Measurements from ENCODE around the gene GABARAPL1.
"Not testable (repeated sequence)": the region's sequence is repeated elsewhere in the genome, so short reads cannot be mapped to it uniquely, and the experiment has no call there.

GABARAPL1 gene

DNA sequence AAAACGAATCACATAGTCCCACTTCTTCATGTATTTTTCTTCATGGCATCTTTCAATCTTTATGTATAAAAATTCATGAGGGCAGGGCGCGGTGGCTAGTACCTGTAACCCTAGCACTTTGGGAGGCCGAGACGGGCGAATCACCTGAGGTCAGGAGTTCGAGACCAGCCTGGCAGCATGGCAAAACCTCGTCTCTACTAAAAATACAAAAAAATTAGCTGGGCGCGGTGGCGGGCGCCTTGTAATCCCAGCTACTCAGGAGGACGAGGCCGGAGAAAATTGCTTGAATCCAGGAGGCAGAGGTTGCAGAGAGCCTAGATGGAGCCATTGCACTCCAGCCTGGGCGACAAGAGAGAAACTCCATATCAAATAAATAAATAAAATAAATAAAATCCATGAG is 2.5 kb upstream of the GABARAPL1 start:
- Histone ChIP-seq H3K27ac (no peak overlapping the region), H3K36me3 (ENCODE audit: insufficient read depth, low read length) (no peaks in the 10 kb centered on the region), H3K9ac (ENCODE audit: insufficient read length) (no peak overlapping the region), H3K4me3 (no peak overlapping the region), H3K9me3 (ENCODE audit: low read depth, low read length) (no peaks in the 10 kb centered on the region)
- no peak for DNase-seq (ENCODE audit: low read depth, low spot score)
- TF ChIP-seq FOXP2 (optimal IDR thresholded peaks at IDR 0.05; ENCODE audit: control extremely low read depth, extremely low read length, insufficient read depth) (no peak), EZH2 (IDR thresholded peaks at IDR 0.05) (no peak), POLR2AphosphoS5 (IDR thresholded peaks at IDR 0.05; ENCODE audit: borderline replicate concordance, low read depth, low read length) (no peak)

DNA sequence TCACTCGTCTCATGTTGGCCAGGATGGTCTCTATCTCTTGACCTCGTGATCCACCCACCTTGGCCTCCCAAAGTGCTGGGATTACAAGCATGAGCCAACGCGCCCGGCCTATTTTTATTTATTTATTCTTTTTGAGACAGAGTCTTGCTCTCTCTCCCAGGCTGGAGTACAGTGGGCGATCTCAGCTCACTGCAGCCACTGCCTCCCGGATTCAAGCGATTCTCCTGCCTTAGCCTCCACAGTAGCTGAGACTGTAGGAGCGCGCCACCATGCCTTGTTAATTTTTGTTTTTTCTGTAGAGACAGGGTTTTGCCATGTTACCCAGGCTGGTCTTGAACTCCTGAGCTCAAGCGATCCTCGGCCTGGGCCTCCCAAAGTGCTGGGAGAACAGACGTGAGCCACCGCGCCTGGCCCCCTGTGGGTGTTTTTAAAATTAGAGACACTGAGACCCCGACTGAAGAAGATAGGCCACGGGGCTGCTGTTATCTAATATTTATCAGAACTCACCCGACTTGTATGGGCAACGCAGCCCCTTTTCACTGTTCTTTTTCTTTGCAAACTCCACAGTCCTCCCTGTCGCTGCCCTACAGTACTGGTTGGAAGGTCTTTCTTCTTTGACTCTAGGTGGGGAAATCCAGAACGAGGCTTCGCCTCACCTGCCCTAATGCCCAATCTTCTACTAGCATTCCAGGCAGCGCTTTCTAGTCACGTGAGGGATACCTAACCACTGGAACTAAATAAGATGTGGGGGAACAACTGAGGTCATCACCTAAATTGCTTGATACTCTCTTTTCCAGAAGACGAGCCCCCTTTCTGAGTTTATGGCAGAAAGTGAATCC is 1.4 kb upstream of the GABARAPL1 start:
- Histone ChIP-seq H3K4me3 (no peak overlapping the region), H3K36me3 (ENCODE audit: insufficient read depth, low read length) (no peaks in the 10 kb centered on the region), H3K9me3 (ENCODE audit: low read depth, low read length) (no peaks in the 10 kb centered on the region), H3K9ac (ENCODE audit: insufficient read length) (no peak overlapping the region), H3K27ac (no peak overlapping the region)
- TF ChIP-seq POLR2AphosphoS5 (IDR thresholded peaks at IDR 0.05; ENCODE audit: borderline replicate concordance, low read depth, low read length) (no peak), EZH2 (IDR thresholded peaks at IDR 0.05) (no peak), FOXP2 (optimal IDR thresholded peaks at IDR 0.05; ENCODE audit: control extremely low read depth, extremely low read length, insufficient read depth) (no peak)
- DNase-seq (ENCODE audit: low read depth, low spot score) = no peak

DNA sequence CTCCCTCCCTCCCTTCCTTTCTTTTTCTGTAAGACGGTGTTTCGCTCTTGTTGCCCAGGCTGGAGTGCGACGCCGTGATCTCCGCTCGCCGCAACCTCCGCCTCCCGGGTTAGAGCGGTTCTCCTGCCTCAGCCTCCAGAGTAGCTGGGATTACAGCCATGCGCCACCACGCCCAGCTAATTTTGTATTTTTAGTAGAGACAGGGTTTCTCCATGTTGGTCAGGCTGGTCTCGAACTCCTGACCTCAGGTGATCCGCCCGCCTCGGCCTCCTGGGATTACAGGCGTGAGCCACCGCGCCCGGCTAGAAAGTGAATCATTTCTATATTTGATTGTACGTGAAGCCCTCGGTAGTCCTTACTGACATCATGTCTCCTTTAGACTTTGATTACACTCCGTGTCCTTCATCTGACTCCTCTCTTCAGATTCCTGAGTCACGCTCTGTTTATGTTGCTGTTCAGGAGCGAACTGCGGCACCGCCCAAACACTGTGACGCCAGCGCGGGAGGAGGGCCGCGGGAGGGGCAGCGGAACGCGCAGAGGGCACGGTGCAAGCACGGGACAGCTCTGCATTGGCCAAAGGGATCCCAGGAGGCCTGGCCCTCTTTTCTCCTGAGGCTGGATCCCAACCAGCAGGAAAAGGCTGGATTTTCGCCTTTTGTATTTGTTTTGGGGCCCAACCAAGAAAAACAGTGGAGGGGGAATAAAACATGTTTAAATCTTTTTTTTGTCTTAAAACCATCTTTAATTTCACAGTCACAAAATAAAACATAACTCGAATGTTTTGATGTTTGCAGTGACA is 538 bp upstream of the GABARAPL1 start:
- DNase-seq (ENCODE audit: low read depth, low spot score) = no peak
- Histone ChIP-seq H3K36me3 (ENCODE audit: insufficient read depth, low read length) (no peaks in the 10 kb centered on the region), H3K4me3 (peak overlapping the region; percentile 91), H3K9ac (ENCODE audit: insufficient read length) (peak overlapping the region; percentile 75), H3K27ac (peak overlapping the region; percentile 71), H3K9me3 (ENCODE audit: low read depth, low read length) (no peaks in the 10 kb centered on the region)
- TF ChIP-seq EZH2 (IDR thresholded peaks at IDR 0.05) (no peak), FOXP2 (optimal IDR thresholded peaks at IDR 0.05; ENCODE audit: control extremely low read depth, extremely low read length, insufficient read depth) (no peak), POLR2AphosphoS5 (IDR thresholded peaks at IDR 0.05; ENCODE audit: borderline replicate concordance, low read depth, low read length) (peak; percentile 30; the same call in 1 of the 2 replicates)

DNA sequence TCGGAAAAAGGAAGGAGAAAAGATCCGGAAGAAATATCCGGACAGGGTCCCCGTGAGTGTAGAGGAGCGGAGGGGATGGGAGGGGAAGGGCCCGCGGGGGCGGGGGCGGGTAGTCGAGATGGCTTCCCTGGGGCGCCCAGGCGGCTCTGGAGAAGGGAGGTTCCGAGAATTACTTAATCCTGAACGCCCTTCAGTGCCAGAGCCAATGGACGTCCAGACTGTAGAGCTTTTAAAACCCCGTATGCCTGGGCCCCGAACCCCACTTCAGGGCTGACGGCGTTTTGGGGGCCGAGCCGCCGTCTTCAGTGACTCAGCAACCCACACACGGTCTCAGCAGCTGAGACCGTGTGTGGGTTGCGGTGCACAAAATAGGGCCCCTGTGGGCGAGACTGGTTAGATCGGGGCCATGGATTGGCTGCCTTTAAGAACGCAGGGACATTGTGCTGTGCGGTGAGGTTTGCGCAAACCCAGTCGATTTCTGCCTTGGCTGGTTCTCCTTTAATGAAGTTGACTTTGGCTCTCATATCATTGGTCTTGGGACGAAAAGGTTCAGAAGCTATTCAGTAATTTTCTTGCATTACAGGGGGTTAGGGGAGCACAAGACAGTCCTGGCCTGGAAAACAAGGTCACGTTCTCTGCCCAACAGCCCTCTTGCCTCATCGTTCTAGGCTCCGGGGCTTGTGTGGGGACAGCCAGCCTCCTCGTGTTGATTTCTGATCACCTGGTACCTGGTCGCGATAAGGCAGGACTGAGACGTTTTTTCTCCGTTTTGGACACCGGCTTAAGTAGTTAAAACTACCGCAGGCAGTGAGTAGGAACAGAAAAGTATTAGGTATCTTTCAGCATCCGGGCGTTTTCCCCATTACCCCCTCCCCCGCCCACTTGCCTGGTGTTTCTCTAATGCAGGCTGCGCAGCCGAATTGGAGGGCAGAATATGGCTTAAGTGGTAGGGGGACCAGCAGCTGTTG is 775 bp downstream of the GABARAPL1 start:
- Histone ChIP-seq H3K27ac (peak overlapping the region; percentile 71), H3K9me3 (ENCODE audit: low read depth, low read length) (no peaks in the 10 kb centered on the region), H3K9ac (ENCODE audit: insufficient read length) (peak overlapping the region; percentile 75), H3K4me3 (peak overlapping the region; percentile 91), H3K36me3 (ENCODE audit: insufficient read depth, low read length) (no peaks in the 10 kb centered on the region; the same call in 1 of the 2 replicates)
- TF ChIP-seq EZH2 (IDR thresholded peaks at IDR 0.05) (no peak), POLR2AphosphoS5 (IDR thresholded peaks at IDR 0.05; ENCODE audit: borderline replicate concordance, low read depth, low read length) (peak; percentile 55; the same call in 1 of the 2 replicates)
- DNase-seq (ENCODE audit: low read depth, low spot score) = no peak

DNA sequence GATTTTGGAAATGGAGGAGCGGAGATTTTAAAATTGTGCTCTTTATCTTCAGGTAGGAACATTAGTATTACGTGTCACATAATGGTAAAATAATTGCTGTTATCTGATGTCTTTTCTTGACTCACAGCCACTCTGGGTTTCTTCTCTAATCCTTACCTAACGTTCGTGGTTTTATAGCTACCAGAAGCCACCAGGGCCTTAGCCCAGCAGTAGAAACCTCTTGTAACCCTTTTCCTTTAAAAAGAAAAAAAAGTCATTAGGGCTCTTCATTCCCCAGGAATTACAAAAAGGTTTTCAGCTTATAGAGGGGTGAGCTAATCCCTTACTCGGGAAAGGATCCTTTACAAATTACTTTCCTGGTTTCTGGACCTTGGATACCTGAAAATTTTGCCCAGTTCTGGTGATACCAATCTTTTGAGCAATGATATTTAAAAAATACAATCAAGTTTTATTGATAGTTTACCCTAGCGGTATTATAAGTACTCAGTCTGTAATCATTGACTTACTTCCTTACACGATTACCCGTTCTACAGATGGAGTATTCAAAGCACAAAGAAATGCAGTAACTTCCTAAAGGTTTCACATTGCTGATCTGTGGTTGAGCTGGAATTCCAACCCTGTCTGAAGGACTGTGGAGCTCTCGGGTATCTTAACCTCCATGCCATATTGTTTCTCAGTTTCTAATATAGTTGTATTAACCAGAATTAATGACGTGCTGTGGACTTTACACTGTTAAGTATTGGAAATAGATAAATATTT is 1.6 kb downstream of the GABARAPL1 start:
- Histone ChIP-seq H3K9me3 (ENCODE audit: low read depth, low read length) (no peaks in the 10 kb centered on the region), H3K36me3 (ENCODE audit: insufficient read depth, low read length) (no peaks in the 10 kb centered on the region; the same call in 1 of the 2 replicates), H3K27ac (0 out of 2 replicates have a peak overlapping the region, but pooled peaks have one; percentile 13), H3K4me3 (peak overlapping the region; percentile 91), H3K9ac (ENCODE audit: insufficient read length) (peak overlapping the region; percentile 75)
- TF ChIP-seq FOXP2 (optimal IDR thresholded peaks at IDR 0.05; ENCODE audit: control extremely low read depth, extremely low read length, insufficient read depth) = no peak
- TF ChIP-seq EZH2 (IDR thresholded peaks at IDR 0.05) = no peak
- no peak for TF ChIP-seq POLR2AphosphoS5 (IDR thresholded peaks at IDR 0.05; ENCODE audit: borderline replicate concordance, low read depth, low read length)
- no peak for DNase-seq (ENCODE audit: low read depth, low spot score)

DNA sequence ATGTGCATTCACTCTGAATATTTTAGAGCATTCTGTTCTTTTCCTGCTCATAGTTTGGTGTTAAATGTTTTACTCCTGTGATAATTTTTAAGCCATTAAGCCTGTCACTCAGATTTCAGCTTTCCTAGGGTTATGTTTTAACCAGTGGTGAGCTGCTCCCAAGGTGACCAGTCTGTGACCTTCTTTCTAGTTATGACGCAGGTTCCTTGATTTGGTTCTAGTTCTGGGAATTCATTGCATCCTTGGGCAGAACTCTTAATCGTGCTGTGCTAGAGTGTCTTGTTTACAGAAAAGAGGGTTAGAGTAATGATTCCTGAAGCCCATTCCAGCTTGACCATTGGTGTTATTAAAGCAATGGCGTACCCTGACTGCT is 2.2 kb downstream of the GABARAPL1 start:
- Histone ChIP-seq H3K36me3 (ENCODE audit: insufficient read depth, low read length) (peaks cover 3% of the 10 kb centered on the region; the same call in 1 of the 2 replicates), H3K27ac (no peak overlapping the region), H3K4me3 (peak overlapping the region; percentile 91), H3K9me3 (ENCODE audit: low read depth, low read length) (no peaks in the 10 kb centered on the region), H3K9ac (ENCODE audit: insufficient read length) (peak overlapping the region; percentile 75)
- TF ChIP-seq POLR2AphosphoS5 (IDR thresholded peaks at IDR 0.05; ENCODE audit: borderline replicate concordance, low read depth, low read length) (no peak), FOXP2 (optimal IDR thresholded peaks at IDR 0.05; ENCODE audit: control extremely low read depth, extremely low read length, insufficient read depth) (no peak), EZH2 (IDR thresholded peaks at IDR 0.05) (no peak)
- no peak for DNase-seq (ENCODE audit: low read depth, low spot score)

DNA sequence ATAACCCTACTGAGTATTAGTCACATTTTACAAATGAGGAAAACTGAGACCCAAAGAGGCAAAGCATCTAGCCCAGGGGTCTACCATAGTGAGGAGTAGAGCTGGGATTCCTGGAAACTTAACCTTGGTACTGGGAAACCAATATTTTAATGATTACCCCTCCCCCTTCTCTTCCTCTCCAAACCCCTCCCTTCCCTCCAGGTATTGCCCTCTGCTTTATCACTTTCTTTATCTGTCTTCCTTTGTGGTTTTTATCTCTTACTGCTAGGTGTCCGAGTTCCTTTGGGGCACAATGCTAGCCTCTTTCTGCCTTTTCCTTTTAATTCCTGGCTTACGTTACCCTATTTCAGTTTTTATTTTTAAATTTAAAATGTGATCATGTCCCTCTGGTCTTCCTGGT is 2.8 kb downstream of the GABARAPL1 start:
- Histone ChIP-seq H3K9ac (ENCODE audit: insufficient read length) (no peak overlapping the region), H3K9me3 (ENCODE audit: low read depth, low read length) (no peaks in the 10 kb centered on the region), H3K27ac (no peak overlapping the region), H3K36me3 (ENCODE audit: insufficient read depth, low read length) (peaks cover 8% of the 10 kb centered on the region), H3K4me3 (peak overlapping the region; percentile 91)
- TF ChIP-seq POLR2AphosphoS5 (IDR thresholded peaks at IDR 0.05; ENCODE audit: borderline replicate concordance, low read depth, low read length) (no peak), FOXP2 (optimal IDR thresholded peaks at IDR 0.05; ENCODE audit: control extremely low read depth, extremely low read length, insufficient read depth) (no peak), EZH2 (IDR thresholded peaks at IDR 0.05) (no peak)
- no peak for DNase-seq (ENCODE audit: low read depth, low spot score)

DNA sequence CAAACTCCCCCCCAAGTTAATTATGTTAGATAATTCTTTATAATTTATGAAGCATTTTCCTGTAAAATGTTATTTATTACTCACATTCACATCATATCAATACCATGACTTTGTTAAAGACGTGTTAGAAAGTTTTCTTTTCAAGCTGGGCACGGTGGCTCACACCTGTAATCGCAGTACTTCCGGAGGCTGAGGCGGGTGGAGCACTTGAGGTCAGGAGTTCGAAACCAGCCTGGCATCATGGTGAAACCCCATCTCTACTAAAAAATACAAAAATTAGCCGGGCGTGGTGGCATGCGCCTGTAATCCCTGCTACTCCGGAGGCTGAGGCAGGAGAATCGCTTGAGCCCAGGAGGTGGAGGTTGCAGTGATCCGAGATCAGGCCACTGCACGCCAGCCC is 3.3 kb downstream of the GABARAPL1 start:
- H3K27ac ChIP-seq; DNase-seq (ENCODE audit: low read depth, low spot score); H3K9me3 ChIP-seq (ENCODE audit: low read depth, low read length); H3K9ac ChIP-seq (ENCODE audit: insufficient read length); H3K4me3 ChIP-seq: not testable (repeated sequence)
- H3K36me3 ChIP-seq (ENCODE audit: insufficient read depth, low read length) = peaks cover 13% of the 10 kb centered on the region

All from SK-N-MC (cell line).